ENCODE data around the gene HDAC7. TPM values are rescaled to one million over a fixed set of nuclear protein-coding genes. Genes with fewer than 3 reads are reported as not detected.

The HDAC7 gene
- total RNA-seq, 1 donor from 2014 or later, result 76.1 TPM

DNA sequence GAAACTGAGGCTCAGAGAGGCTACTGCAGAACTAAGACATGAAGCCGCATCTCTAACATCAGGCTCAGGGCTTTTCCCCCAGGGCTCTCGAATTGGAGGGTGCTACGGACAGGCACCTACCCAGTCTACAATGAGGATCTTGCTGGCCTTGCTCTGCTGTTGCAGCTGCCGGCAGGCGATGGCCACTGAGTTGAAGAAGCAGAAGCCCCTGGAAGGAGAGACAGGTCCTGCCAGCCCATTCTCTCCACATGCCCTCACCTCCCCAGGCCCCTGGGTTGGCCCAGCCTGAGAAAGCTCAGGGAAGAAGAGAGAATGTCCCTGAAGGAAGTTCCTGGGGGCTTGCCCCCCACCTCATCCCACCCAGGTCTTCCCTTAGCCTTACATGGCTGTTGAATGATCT lies 30.6 kb downstream of the HDAC7 start:
- Mint-ChIP-seq H3K9me3 (no peaks in the 10 kb centered on the region), H3K27me3 (no peaks in the 10 kb centered on the region), H3K4me1 (ENCODE audit: unreplicated experiment) (no peaks in the 10 kb centered on the region), H3K36me3 (peaks cover 28% of the 10 kb centered on the region), H3K27ac (no peak overlapping the region), H3K4me3 (no peak overlapping the region)
- TF ChIP-seq, protein P1, sequence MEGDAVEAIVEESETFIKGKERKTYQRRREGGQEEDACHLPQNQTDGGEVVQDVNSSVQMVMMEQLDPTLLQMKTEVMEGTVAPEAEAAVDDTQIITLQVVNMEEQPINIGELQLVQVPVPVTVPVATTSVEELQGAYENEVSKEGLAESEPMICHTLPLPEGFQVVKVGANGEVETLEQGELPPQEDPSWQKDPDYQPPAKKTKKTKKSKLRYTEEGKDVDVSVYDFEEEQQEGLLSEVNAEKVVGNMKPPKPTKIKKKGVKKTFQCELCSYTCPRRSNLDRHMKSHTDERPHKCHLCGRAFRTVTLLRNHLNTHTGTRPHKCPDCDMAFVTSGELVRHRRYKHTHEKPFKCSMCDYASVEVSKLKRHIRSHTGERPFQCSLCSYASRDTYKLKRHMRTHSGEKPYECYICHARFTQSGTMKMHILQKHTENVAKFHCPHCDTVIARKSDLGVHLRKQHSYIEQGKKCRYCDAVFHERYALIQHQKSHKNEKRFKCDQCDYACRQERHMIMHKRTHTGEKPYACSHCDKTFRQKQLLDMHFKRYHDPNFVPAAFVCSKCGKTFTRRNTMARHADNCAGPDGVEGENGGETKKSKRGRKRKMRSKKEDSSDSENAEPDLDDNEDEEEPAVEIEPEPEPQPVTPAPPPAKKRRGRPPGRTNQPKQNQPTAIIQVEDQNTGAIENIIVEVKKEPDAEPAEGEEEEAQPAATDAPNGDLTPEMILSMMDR (conservative IDR thresholded peaks at IDR 0.05), result no peak
- no peak for DNase-seq (ENCODE audit: extremely low spot score, unreplicated experiment)

DNA sequence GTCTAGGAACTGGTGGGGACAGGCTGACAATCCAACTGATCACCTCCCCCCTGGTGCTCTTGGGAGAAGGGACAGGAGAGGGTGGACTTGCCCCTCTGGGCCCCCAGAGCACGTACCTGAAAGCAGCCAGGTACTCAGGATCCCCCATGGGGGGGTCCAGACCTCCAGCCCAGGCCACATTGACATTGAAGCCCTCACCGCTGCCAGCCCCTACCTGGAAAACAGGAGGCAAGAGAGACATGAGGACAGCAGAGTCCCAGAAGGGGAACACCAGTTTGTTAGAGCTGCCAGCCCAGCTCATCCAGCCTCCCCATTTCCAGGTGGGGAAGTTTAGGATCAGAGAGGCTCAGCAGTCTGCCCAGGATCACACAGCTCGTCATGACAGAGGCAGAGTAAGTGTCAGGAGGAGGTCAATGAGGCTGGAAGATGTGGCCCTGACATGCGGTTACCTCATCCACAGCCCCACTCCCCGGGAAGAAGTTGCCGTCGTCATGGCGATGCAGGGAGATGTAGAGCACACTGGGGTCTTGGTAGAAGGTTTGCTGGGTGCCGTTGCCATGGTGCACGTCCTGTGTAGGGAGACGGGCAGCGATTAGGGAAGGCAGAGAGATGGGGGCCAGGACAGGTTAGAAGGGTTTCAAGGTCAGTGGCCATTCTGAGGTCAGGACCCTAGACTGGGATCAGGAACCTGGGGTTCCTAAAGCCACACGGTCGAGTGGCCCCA lies 31.9 kb downstream of the HDAC7 start:
- Mint-ChIP-seq H3K4me1 (ENCODE audit: unreplicated experiment) (no peaks in the 10 kb centered on the region), H3K27me3 (no peaks in the 10 kb centered on the region), H3K27ac (no peak overlapping the region), H3K36me3 (peaks cover 23% of the 10 kb centered on the region), H3K9me3 (no peaks in the 10 kb centered on the region), H3K4me3 (no peak overlapping the region)
- DNase-seq (ENCODE audit: extremely low spot score, unreplicated experiment), result no peak
- TF ChIP-seq, protein P1 (conservative IDR thresholded peaks at IDR 0.05), result no peak

DNA sequence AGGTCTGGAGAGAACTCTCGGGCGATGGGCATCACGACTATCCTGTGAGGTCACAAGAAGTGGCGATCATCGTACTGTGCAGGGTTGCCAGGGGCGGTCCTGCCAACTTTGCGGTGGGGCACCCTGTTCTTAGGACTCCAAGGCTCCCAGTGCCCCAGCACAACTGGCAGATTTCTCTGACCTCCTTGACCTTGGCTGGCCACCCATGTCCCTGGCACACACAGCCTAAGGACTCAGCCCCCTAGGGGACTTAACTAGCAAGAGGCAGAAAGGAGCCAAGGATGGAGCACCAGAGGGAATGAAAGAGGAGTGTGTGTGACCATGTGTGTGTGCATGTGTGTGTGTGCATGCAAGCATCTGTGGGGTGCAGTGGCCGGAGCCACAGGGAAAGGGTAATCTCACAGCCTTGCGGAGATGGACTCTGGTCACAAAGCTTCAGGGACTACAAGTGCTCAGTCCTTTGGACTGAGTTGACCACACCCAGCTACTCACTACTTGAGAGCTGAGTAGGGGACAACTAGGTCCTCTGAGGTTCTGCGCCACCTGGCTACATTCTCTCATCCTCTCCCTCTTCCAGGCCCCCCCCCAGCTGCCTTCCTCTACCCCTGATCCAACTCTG lies 32.9 kb downstream of the HDAC7 start:
- H3K27ac Mint-ChIP-seq, result no peak overlapping the region

DNA sequence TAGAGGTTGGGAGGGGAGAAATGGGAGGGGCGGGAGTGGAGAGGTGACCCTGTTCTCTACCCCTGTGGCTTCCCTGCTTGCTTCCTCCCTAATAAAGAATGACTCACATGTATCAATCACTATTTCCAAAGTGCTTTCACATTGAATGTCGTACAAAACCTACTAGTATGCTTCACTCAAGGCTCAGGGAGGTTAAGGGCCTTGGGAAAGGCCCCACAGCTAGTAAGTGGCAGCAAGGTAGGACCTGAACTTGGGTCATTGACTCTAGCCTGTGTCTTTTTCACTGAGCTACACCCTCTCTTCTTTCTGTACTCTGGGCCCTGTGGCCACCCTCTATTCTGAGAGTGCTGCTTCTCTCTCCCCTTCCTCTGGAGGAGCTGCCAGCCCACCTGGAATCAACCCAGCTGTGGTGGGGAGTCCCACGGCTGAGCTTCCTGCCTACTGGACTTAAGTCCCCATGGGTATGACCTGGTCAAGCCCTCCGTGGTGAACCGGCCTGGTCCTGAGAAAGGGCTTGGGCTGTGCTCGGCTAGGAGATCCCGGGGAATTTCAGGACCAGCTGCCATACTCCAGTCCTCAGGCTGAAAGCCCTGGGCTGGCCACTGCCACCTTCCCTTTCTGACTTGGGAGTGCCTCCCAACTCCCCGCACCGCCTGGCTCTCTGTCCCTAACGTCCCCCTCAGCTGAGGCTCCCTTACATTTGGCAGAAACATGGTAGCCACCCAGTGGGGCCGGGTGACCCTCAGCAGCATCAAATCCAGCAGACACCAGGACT lies 33.6 kb downstream of the HDAC7 start:
- H3K27me3 Mint-ChIP-seq, result no peaks in the 10 kb centered on the region
- no peak overlapping the region for H3K4me3 Mint-ChIP-seq
- DNase-seq (ENCODE audit: extremely low spot score, unreplicated experiment), result no peak
- TF ChIP-seq, protein P1 (conservative IDR thresholded peaks at IDR 0.05), result no peak
- H3K9me3 Mint-ChIP-seq, result no peaks in the 10 kb centered on the region
- no peaks in the 10 kb centered on the region for H3K4me1 Mint-ChIP-seq (ENCODE audit: unreplicated experiment)
- H3K36me3 Mint-ChIP-seq, result peaks cover 19% of the 10 kb centered on the region
- H3K27ac Mint-ChIP-seq, result no peak overlapping the region

More for the DNA sequence above, 32.9 kb downstream of the HDAC7 start:
- peaks cover 19% of the 10 kb centered on the region for H3K36me3 Mint-ChIP-seq
- H3K27me3 Mint-ChIP-seq, result no peaks in the 10 kb centered on the region
- DNase-seq (ENCODE audit: extremely low spot score, unreplicated experiment), result no peak
- H3K4me1 Mint-ChIP-seq (ENCODE audit: unreplicated experiment), result no peaks in the 10 kb centered on the region
- TF ChIP-seq, protein P1 (conservative IDR thresholded peaks at IDR 0.05), result no peak
- no peak overlapping the region for H3K4me3 Mint-ChIP-seq
- no peaks in the 10 kb centered on the region for H3K9me3 Mint-ChIP-seq

DNA sequence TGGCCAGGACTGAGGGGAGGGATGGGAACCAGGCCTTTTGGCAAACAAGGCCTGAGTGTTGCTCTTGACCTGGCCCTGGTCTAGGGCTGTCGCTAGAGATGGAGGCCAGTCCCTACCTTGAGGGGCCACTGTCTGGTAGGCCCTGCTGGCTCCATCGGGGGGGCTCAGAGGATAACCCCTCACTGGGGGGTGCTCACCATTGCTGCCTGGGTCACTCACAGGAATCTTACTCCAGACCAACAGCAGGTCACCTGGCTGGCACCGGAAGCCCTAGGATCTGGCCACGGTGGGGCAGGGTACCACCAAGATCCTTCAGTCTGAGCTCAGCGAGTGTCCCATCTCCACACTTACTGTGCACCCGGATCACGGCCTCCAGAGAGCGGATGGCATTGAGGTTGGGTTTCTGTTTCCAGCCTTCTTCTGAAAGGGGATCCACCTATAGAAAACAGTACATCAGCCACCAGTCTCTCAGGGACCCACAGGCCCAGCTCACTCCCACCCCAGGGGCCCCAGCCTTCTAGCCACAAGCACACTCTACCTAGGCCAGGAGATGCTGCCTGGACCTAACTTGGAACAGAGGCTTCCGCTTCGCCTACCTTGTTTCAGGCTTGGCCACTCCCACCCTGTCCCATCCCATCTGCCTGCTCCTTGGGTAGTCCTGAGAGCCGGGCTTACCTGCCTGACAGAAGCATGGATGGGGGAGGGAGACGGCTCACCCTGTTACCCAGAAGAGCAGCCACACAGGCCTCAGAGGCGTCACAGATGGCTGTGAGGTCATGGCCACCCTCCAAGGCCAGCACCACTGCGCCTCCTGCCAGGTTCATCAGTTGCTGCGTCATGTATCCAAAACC lies 34.4 kb downstream of the HDAC7 start:
- Mint-ChIP-seq H3K4me1 (ENCODE audit: unreplicated experiment) (no peaks in the 10 kb centered on the region), H3K27me3 (no peaks in the 10 kb centered on the region), H3K36me3 (peaks cover 19% of the 10 kb centered on the region), H3K4me3 (no peak overlapping the region), H3K9me3 (no peaks in the 10 kb centered on the region), H3K27ac (no peak overlapping the region)
- TF ChIP-seq, protein P1 (conservative IDR thresholded peaks at IDR 0.05), result no peak
- DNase-seq (ENCODE audit: extremely low spot score, unreplicated experiment), result no peak

All from type B pancreatic cell (in vitro differentiated cells).